Activated CD4-positive, CD25-positive, alpha-beta regulatory T cell (primary cell): ENCODE results near the gene TMC1.
"Not testable (repeated sequence)": the region's sequence is repeated elsewhere in the genome, so short reads cannot be mapped to it uniquely, and the experiment has no call there.

Experiments used
- DNase-seq, 4 experiments: peaks; one replicate each; lab custom pipeline; 2025; lab: John Stamatoyannopoulos, UW

TMC1 gene

DNA sequence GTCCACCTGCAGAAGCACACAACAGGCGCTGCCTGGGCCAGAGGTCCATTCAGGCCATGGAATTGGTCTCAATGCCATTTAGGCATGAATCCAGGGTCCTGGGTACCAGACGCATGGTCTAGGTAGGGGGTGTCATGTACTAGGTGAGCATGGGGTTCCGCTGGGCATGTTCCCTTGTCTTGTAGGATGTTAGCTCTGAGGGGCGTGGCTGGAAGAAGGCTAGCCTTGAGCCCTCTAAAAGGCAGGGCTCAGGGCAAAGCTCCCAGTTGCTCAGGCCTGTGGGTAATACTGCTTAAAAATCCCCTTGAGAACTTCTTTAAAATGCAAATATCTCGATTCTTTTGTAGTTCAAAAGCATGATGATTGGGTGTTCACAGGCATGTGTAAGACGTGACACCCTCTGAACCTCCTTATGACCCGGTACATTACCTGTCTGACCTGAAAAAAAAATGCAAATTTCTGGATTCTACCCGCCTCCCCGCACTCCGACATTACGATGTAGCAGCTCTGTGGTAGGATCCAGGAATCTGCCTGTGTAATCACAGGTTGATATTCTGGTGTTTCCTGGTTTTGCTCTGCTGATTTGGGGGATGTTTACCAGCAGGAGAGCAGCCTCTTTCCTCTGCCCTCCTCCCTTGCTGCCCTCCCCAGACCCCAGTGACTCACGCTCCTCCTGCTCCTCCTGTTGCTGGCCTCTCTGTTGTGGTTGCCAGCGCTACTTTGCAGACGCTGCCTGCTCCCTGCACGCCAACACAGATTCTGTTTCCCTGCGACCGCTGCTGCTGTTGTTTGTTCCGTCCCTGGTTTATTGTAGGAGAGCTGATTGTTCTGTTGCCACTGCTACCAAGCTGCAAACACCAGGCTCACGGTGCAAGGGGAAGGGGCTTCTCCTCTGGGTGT lies 5.7 kb downstream of the TMC1 start:
- peak; percentile 6 to 42 (median 28) for DNase-seq

DNA sequence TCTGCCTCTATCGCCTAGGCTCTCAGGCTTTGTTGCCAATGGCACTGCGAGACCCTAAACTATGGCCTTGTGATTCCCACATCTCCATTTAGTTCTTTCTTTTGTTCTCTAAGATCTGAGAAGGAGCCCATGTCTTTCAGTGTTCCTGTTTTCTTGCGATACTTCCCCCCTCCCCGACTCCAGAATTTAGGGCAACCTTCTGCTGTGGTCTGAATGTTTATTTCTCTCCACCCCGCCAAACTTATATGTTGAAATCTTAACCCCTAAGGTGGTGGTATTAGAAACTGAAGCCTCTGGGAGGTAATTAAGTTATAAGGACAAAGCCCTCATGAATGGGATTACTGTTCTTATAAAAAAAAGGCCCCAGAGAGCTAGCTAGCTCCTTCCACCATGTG lies 6.4 kb downstream of the TMC1 start:
- DNase-seq, result no peak

- DNase-seq, result no peak
These were observed 8.1 kb downstream of the TMC1 start for GRCh38 chr9:72529531-72529930.

DNA sequence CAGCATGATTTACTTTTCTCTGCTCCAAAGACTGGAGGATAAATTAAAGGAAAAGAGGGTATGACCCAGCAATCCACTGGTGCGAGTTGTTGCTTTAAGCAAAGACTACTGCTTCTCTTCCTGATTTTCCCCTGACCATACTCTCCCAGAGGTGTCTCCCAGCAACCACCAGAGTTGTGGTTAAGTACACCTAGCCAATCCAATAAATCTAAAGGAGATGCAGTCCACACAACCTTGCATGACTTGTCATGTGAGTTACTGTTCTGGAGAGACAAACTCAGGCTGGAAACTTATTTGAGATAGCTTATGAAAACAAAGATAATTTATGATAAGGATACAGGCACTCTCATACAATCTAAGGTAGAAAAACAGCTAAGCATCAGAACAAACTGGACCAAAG lies 11.9 kb downstream of the TMC1 start:
- no peak for DNase-seq

- no peak for DNase-seq
These were observed 13.5 kb downstream of the TMC1 start for GRCh38 chr9:72534931-72535330.

- DNase-seq, result no peak
These were observed 15.7 kb downstream of the TMC1 start for GRCh38 chr9:72537011-72537545.

DNA sequence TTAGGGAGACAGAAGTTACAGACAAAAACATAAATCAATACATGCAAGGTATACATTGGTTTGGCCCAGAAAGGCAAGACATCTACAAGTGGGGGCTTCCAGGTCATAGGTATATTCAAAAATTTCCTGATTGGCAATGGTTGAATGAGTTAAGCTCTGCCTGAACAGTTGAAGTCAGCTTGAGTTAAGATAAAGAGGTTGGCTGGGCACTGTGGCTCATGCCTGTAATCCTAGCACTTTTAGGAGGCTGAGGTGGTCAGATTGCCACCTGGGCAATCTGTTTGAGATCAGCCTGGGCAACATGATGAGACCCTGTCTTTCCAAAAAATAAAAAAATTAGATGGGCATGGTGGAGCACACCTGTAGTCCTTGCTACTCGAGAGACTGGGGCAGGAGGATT lies 16.3 kb downstream of the TMC1 start:
- DNase-seq, result no peak

GRCh38 chr9:72538921-72539702 lies 17.7 kb downstream of the TMC1 start:
- no peak for DNase-seq

DNA sequence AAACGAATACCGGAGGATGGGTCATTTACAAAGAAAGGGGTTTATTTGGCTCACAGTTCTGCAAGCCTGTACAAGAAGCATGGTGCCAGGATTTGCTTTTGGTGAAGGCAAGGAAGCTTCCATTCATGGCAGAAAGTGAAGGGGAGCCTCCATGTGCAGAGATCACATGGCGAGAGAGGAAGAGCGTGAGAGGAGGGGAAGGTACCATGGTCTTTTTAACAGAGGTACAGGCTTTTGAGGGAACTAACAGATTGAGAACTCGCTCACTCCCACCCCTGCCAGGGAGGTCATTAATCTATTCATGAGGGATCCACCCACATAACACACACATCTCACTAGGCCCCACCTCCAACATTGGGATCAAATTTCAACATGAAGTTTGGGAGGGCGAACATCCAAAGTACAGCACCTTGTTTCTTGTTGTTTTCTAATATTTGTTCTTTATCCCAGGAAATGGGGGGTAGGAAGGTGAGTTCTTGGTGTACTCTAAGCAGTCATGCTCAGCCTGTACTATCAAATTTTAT lies 18.5 kb downstream of the TMC1 start:
- DNase-seq, result no peak

DNA sequence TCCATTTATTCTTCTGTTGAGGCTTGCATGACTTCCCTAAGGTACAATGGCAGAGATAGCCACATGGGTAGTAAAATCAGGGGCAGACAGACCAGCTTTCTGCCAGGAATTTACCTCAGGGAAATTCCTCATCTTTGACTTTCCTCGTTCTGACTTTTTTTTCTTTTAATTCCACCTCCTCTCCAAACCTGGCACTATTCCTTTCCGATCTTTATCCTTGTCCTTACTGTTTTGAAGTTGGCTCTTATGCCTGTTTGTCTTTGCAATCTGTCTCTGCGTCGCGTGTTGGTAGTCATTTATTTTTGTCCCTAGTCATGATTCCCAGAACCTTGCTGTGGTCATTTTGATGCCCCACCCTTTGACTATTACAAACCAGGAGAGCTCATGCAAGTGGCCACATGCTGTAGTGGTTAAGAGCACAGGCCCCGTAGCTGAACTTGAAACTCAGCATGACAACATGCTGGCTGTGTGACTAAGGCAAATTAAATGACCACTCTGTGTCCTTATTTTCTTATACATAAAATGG lies 19.0 kb downstream of the TMC1 start:
- no peak for DNase-seq

GRCh38 chr9:72542537-72542833 lies 21.1 kb downstream of the TMC1 start:
- DNase-seq, result not testable (repeated sequence)

DNA sequence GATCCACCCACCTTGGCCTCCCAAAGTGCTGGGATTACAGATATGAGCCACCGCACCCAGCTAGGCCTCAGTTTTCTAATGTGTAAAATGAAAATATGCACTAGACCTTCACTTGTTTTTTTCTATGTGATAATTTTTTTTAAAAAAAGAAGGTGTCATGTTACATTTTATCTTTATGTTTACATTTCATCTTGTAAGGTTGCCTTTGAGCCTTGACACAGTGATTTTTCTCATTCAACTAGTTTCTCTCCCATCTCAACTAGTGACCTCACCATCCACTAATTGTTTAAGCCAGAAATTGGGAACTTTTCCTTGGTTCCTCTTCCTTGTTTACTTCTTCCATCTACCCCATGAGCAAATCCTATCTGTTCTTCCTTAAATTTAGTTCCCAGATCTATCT lies 21.5 kb downstream of the TMC1 start:
- DNase-seq, result no peak

- DNase-seq, result no peak
These were observed 29.9 kb downstream of the TMC1 start for GRCh38 chr9:72551306-72551705.

GRCh38 chr9:72552356-72552755 lies 30.9 kb downstream of the TMC1 start:
- DNase-seq, result no peak

GRCh38 chr9:72554221-72554641 lies 32.8 kb downstream of the TMC1 start:
- DNase-seq, result no peak

DNA sequence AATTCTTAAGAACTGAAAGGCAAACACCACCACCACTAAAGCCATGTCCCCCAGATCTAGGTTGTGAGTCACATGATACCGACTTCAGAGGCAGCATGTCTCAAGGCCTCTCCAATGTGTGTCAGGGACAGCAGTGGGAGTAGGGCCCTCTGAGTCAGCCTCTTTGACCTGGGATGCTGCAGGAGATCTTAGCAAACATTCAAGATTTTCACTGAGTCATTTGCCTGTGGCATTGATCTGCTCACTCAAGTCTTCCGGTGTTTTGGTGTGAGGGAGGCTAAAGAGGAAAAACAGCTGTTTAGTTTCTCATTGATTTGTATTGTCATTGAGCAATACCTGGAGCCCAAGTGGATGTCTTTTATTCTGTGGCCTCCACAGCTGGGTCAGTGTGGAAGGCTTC lies 36.1 kb downstream of the TMC1 start:
- DNase-seq, result no peak

GRCh38 chr9:72560086-72560485 lies 38.7 kb downstream of the TMC1 start:
- no peak for DNase-seq

- DNase-seq, result no peak
These were observed 42.4 kb downstream of the TMC1 start for GRCh38 chr9:72563806-72564205.

GRCh38 chr9:72564479-72565281 lies 43.3 kb downstream of the TMC1 start:
- DNase-seq, result no peak

DNA sequence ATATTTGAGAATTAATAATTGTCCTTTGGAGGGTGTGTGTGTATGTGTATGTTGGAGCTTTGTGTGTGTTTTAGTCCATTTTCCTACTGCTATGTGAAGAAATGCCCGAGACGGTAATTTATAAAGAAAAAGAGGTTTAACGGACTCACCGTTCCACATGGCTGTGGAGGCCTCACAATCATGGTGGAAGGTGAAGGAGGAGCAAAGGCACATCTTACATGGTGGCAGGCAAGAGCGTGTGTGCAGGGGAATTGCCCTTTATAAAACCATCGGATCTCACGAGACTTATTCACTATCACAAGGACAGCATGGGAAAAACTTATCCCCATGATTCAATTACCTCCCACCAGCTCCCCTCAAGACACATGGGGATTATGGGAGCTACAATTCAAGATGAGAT lies 44.1 kb downstream of the TMC1 start:
- DNase-seq, result no peak

- no peak for DNase-seq
These were observed 52.9 kb downstream of the TMC1 start for GRCh38 chr9:72574156-72574810.
